Endodermal cell (in vitro differentiated cells): ENCODE data around the gene HIRIP3. TPM values are rescaled to one million over a fixed set of nuclear protein-coding genes. Genes with fewer than 3 reads are reported as not detected.

Experiments used
- DNase-seq: peaks from one replicate; pipeline ENCODE4 v3.0.0-alpha.2; 2017
- H3K27ac ChIP-seq: 2 replicates; pipeline ENCODE4 v1.5.1; 2013; ENCODE audit warnings: mild to moderate bottlenecking, low read depth, low read length, moderate library complexity
- H3K27me3 ChIP-seq: 2 replicates; pipeline ENCODE4 v1.6.1; 2013; ENCODE audit warnings: mild to moderate bottlenecking, low read length, moderate library complexity; ENCODE audit not compliant: insufficient read depth, control insufficient read depth, poor library complexity, severe bottlenecking
- H3K36me3 ChIP-seq: 2 replicates; pipeline ENCODE4 v1.7.0; 2013; ENCODE audit warnings: mild to moderate bottlenecking, low read length, moderate library complexity; ENCODE audit not compliant: control insufficient read depth, insufficient read depth
- H3K4me1 ChIP-seq: one replicate; pipeline ENCODE4 v1.7.0; 2013; ENCODE audit warnings: low read length; ENCODE audit not compliant: control insufficient read depth, insufficient read depth
- H3K4me3 ChIP-seq: 2 replicates; pipeline ENCODE4 v1.5.1; 2013; ENCODE audit warnings: mild to moderate bottlenecking, low read length, moderate library complexity
- H3K9ac ChIP-seq: 2 replicates; pipeline ENCODE4 v1.6.1; 2013; ENCODE audit warnings: mild to moderate bottlenecking, low read length, moderate library complexity; ENCODE audit not compliant: poor library complexity, severe bottlenecking; ENCODE audit errors: extremely low read depth
- H3K9me3 ChIP-seq: 2 replicates; pipeline ENCODE4 v1.6.1; 2013; ENCODE audit warnings: mild to moderate bottlenecking, low read length, moderate library complexity; ENCODE audit not compliant: control insufficient read depth
- H3K27ac Mint-ChIP-seq: 2 replicates; pipeline ENCODE4 v1.8.0; 2020; ENCODE audit warnings: mixed read lengths
- H3K27me3 Mint-ChIP-seq: 2 replicates; pipeline ENCODE4 v1.8.0; 2021; ENCODE audit warnings: mild to moderate bottlenecking, mixed read lengths; ENCODE audit not compliant: insufficient read depth
- H3K36me3 Mint-ChIP-seq: 2 replicates; pipeline ENCODE4 v1.8.0; 2020; ENCODE audit warnings: low read depth, mixed read lengths
- H3K4me1 Mint-ChIP-seq: 2 replicates; pipeline ENCODE4 v1.8.0; 2020; ENCODE audit warnings: mixed read lengths
- H3K4me3 Mint-ChIP-seq: 2 replicates; pipeline ENCODE4 v1.8.0; 2020; ENCODE audit warnings: mild to moderate bottlenecking, moderate library complexity, mixed read lengths
- H3K9me3 Mint-ChIP-seq: 2 replicates; pipeline ENCODE4 v1.8.0; 2020; ENCODE audit warnings: mild to moderate bottlenecking, mixed read lengths
- WGBS, 2 experiments: methylation state at CpG; one replicate each; pipeline versions ENCODE4 v1.1.5 to v1.1.7; 2013; ENCODE audit warnings: missing lambda C conversion rate in 2 of 2, mixed read lengths in 1 of 2; ENCODE audit not compliant: insufficient coverage in 1 of 2, insufficient read length in 1 of 2; 5-methylcytosine and 5-hydroxymethylcytosine counted together
- total RNA-seq, 2 donors: library from RNA; stranded (reverse); fragmentation: NEBNext Ultra II Directional in 1 of 2; extraction: Animal tissue kit (Norgen Biotek cat#: 25700) in 1 of 2; gene quantifications; 2 replicates in 1 of 2; 3 replicates in 1 of 2; pipeline ENCODE4 v1.2.1, GENCODE V29; 2021
- TF ChIP-seq, protein P1 (sequence below): fragments of 200-600 bp; sonication (generic); conservative IDR thresholded peaks from 2 replicates; pipeline ENCODE4 v1.5.0; 2021; ENCODE audit warnings: antibody characterized with exemption, mild to moderate bottlenecking

HIRIP3 gene
- total RNA-seq, 2 donors from 2014 or later: 9.4 to 13.9 TPM

DNA sequence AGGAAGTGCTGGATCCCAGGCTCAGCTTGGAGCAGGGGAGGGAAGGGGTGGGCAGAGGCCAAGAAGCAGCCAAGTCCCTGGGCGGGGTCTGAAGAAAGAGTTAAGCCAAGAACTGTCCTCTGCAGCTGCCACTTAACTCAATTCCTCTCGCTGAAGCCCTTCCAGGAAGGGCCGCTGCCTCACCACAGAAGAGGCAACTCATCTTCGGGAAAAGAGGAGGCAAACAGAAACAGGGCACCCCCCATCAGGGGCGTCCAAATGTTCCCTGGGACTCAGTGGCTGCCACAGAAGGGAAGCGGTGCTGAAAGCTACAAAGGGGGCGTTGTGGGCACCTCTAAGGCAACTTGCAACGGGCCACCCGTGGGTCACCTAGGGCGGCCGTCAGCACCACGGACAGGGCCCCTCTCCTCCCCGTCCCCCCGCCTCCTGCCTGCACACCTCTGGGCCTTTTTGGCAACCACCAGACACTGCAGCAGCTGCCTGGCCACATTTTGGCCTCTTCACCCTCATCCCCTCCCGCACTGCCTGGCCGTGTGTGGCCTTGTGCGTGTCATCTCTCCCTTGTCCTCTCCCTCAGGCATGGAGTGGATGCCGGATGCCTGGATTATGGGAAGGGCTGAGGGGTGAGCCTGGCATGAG, 33.1 kb upstream of the HIRIP3 start:
- Mint-ChIP-seq H3K27me3 (peaks cover 44% of the 10 kb centered on the region), H3K4me3 (no peak overlapping the region), H3K36me3 (no peaks in the 10 kb centered on the region), H3K27ac (no peak overlapping the region), H3K4me1 (peaks cover 2% of the 10 kb centered on the region), H3K9me3 (no peaks in the 10 kb centered on the region)
- no peaks in the 10 kb centered on the region for H3K4me1 ChIP-seq
- H3K9me3 ChIP-seq: no peaks in the 10 kb centered on the region
- DNase-seq: peak; percentile 91
- no peaks in the 10 kb centered on the region for H3K36me3 ChIP-seq
- no peak overlapping the region for H3K9ac ChIP-seq
- H3K4me3 ChIP-seq: no peak overlapping the region
- H3K27me3 ChIP-seq: peaks cover 21% of the 10 kb centered on the region
- TF ChIP-seq, protein P1, sequence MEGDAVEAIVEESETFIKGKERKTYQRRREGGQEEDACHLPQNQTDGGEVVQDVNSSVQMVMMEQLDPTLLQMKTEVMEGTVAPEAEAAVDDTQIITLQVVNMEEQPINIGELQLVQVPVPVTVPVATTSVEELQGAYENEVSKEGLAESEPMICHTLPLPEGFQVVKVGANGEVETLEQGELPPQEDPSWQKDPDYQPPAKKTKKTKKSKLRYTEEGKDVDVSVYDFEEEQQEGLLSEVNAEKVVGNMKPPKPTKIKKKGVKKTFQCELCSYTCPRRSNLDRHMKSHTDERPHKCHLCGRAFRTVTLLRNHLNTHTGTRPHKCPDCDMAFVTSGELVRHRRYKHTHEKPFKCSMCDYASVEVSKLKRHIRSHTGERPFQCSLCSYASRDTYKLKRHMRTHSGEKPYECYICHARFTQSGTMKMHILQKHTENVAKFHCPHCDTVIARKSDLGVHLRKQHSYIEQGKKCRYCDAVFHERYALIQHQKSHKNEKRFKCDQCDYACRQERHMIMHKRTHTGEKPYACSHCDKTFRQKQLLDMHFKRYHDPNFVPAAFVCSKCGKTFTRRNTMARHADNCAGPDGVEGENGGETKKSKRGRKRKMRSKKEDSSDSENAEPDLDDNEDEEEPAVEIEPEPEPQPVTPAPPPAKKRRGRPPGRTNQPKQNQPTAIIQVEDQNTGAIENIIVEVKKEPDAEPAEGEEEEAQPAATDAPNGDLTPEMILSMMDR: no peak
- 37 to 38% methylated on average over 9 to 18 of the region's 18 CpGs for WGBS, 2 experiments
- no peak overlapping the region for H3K27ac ChIP-seq

DNA sequence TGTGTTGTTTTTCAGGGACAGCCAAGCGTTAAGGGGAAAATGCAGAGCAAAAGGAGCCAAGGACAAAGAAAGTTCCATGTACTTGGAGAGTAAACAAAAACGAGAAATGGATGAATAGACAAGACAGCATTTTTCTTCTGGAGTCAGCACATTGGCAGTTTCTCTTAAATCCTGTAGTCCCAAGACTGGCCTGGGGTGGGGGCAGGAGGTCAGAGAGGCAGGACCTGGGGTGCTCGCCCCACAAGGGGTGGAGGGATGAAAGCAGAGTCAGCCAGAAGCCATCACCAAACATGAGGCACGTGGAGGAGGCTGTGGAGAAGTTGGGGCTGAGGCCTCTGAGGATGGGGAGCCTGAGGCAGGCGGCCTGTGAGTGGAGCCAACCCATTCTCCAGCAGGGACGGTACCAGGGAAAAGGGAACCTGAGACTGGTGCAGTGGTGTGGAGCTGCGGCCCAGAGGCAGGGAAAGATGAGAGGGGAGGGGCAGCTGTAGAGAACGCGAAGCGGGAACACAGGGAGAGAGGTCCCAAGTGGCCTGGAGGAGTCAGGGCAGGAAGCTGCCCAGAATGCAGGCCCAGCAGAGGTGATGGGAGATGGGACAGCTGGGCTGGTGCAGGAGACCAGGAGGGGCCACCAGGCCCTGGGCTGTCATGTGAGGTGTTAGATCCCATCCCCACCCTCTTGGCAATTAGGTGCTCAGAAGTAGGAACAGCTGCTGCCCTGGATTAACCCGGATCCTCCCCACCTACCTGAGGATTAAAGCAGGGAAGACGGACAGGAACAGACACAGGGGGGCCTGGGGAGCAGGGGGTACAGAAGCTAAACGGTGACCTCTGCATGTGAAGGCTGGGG, 32.4 kb upstream of the HIRIP3 start:
- H3K4me3 Mint-ChIP-seq: no peak overlapping the region

DNA sequence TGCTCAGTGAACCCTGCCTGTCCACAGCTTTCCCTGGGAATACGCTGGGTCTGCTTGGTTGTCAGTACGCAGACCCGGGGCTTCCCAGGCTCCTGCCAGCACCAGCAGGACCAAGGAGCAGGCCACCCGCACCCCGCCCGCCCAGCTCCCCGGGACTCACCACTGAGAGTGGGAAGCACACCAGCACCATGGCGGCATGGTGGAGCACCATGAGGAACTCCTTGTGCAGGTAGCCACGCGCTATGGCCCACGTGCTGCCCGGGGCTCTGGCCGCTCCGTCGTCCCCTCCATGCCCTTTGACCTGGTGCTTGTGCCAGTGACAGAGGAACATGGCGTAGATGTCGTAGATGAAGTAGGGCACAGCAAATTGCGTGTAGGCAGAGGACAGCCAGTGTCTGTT, 31.0 kb upstream of the HIRIP3 start:
- no peak overlapping the region for H3K4me3 ChIP-seq
- Mint-ChIP-seq H3K27me3 (peaks cover 24% of the 10 kb centered on the region), H3K27ac (no peak overlapping the region), H3K4me1 (no peaks in the 10 kb centered on the region), H3K36me3 (no peaks in the 10 kb centered on the region), H3K4me3 (no peak overlapping the region), H3K9me3 (no peaks in the 10 kb centered on the region)
- no peaks in the 10 kb centered on the region for H3K4me1 ChIP-seq
- TF ChIP-seq, protein P1: no peak
- H3K9ac ChIP-seq: no peak overlapping the region
- H3K27ac ChIP-seq: no peak overlapping the region
- H3K9me3 ChIP-seq: no peaks in the 10 kb centered on the region
- DNase-seq: no peak
- H3K36me3 ChIP-seq: no peaks in the 10 kb centered on the region
- H3K27me3 ChIP-seq: peaks cover 12% of the 10 kb centered on the region
- WGBS, 2 experiments: 90 to 92% methylated on average over 12 to 18 of the region's 18 CpGs

More for the DNA sequence above, 32.4 kb upstream of the HIRIP3 start:
- Histone ChIP-seq H3K36me3 (no peaks in the 10 kb centered on the region), H3K27me3 (peaks cover 14% of the 10 kb centered on the region), H3K9ac (no peak overlapping the region), H3K4me3 (no peak overlapping the region), H3K9me3 (no peaks in the 10 kb centered on the region), H3K27ac (no peak overlapping the region), H3K4me1 (no peaks in the 10 kb centered on the region)
- no peak for DNase-seq
- Mint-ChIP-seq H3K4me1 (peaks cover 2% of the 10 kb centered on the region), H3K27me3 (peaks cover 37% of the 10 kb centered on the region), H3K36me3 (no peaks in the 10 kb centered on the region), H3K27ac (no peak overlapping the region), H3K9me3 (no peaks in the 10 kb centered on the region)
- TF ChIP-seq, protein P1: no peak
- 75 to 77% methylated on average over 10 to 13 of the region's 13 CpGs for WGBS, 2 experiments
